Type B pancreatic cell (in vitro differentiated cells): Measurements from ENCODE around the gene NTN3. TPM values are rescaled to one million over a fixed set of nuclear protein-coding genes. Genes with fewer than 3 reads are reported as not detected.
A peak's percentile ranks its signal among the peaks of the same experiment; 100 is the strongest.

Source experiments
- DNase-seq: peaks from one replicate; pipeline ENCODE4 v3.0.0; 2021; ENCODE audit warnings: mixed read lengths; ENCODE audit not compliant: unreplicated experiment; ENCODE audit errors: extremely low spot score
- H3K27ac Mint-ChIP-seq: 2 replicates; pipeline ENCODE4 v1.8.0; 2021; ENCODE audit warnings: mild to moderate bottlenecking, mixed read lengths
- H3K27me3 Mint-ChIP-seq: 2 replicates; pipeline ENCODE4 v1.8.0; 2021; ENCODE audit warnings: mixed read lengths
- H3K36me3 Mint-ChIP-seq: 2 replicates; pipeline ENCODE4 v1.8.0; 2021; ENCODE audit warnings: mixed read lengths
- H3K4me1 Mint-ChIP-seq: one replicate; pipeline ENCODE4 v1.8.0; 2021; ENCODE audit warnings: mixed read lengths; ENCODE audit not compliant: unreplicated experiment
- H3K4me3 Mint-ChIP-seq: 2 replicates; pipeline ENCODE4 v1.8.0; 2021; ENCODE audit warnings: mild to moderate bottlenecking, mixed read lengths
- H3K9me3 Mint-ChIP-seq: 2 replicates; pipeline ENCODE4 v1.8.0; 2021; ENCODE audit warnings: mixed read lengths
- total RNA-seq: library from RNA; stranded (reverse); gene quantifications from 2 replicates; pipeline ENCODE4 v1.2.1, GENCODE V29; 2021; ENCODE audit warnings: low replicate concordance
- TF ChIP-seq, protein P1 (sequence below): fragments of 200-600 bp; sonication (generic); conservative IDR thresholded peaks from 2 replicates; pipeline ENCODE4 v1.5.0; 2021; ENCODE audit warnings: antibody characterized with exemption, mild to moderate bottlenecking

The NTN3 gene
- total RNA-seq, 1 donor from 2014 or later: 4.5 TPM

GRCh38 chr16:2515180-2515851 lies 44.2 kb downstream of the NTN3 start:
- peak overlapping the region; percentile 92 for H3K4me3 Mint-ChIP-seq
- TF ChIP-seq, protein P1, sequence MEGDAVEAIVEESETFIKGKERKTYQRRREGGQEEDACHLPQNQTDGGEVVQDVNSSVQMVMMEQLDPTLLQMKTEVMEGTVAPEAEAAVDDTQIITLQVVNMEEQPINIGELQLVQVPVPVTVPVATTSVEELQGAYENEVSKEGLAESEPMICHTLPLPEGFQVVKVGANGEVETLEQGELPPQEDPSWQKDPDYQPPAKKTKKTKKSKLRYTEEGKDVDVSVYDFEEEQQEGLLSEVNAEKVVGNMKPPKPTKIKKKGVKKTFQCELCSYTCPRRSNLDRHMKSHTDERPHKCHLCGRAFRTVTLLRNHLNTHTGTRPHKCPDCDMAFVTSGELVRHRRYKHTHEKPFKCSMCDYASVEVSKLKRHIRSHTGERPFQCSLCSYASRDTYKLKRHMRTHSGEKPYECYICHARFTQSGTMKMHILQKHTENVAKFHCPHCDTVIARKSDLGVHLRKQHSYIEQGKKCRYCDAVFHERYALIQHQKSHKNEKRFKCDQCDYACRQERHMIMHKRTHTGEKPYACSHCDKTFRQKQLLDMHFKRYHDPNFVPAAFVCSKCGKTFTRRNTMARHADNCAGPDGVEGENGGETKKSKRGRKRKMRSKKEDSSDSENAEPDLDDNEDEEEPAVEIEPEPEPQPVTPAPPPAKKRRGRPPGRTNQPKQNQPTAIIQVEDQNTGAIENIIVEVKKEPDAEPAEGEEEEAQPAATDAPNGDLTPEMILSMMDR: no peak
- H3K27ac Mint-ChIP-seq: peak overlapping the region; percentile 98
- H3K36me3 Mint-ChIP-seq: peaks cover 5% of the 10 kb centered on the region
- no peaks in the 10 kb centered on the region for H3K9me3 Mint-ChIP-seq
- peaks cover 46% of the 10 kb centered on the region for H3K4me1 Mint-ChIP-seq
- H3K27me3 Mint-ChIP-seq: no peaks in the 10 kb centered on the region
- DNase-seq: no peak

DNA sequence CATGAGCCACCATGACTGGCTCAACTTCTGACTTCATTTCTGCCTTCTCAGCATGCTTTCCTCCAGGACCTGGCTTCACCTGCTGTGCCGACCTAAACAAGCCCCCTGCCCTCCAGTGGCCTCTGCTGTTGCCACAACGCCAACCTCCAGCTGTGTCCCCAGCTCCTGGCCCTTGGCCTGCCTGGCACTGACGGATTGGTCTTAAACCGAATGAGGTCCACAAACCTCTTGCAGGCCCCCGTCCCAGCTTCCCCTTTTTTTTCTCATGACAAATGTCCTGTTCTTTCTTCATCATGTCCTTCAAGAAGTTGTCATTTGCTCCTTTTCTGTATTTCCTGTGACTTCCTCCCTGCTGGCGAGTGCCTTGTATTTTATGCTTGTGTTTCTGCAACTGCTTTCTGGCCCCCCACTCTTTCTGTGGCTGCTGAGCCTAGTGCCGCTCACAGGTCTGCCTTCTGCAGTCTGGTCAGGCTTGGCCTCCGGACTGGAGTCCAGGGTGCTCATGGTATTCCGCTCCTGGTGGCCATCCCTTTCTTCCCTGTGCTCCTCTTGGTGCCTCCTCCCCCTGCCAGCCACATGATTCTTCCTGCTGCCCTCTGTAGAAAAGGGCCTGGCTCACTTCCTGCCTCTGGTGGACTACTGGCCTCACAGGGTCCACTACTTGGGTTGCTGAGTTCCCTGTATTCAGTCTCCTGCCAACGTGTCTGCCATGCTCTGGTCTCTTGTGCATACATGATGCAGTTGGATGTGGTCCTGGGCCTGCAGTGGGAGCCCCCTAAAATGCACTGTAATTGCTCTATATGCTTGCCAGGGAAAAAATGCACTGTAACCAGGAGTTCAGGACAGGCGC lies 45.5 kb downstream of the NTN3 start:
- Mint-ChIP-seq H3K27ac (peak overlapping the region; percentile 98), H3K4me1 (peaks cover 46% of the 10 kb centered on the region), H3K9me3 (no peaks in the 10 kb centered on the region), H3K27me3 (no peaks in the 10 kb centered on the region), H3K4me3 (peak overlapping the region; percentile 92), H3K36me3 (peaks cover 8% of the 10 kb centered on the region)
- TF ChIP-seq, protein P1: no peak
- DNase-seq: no peak

DNA sequence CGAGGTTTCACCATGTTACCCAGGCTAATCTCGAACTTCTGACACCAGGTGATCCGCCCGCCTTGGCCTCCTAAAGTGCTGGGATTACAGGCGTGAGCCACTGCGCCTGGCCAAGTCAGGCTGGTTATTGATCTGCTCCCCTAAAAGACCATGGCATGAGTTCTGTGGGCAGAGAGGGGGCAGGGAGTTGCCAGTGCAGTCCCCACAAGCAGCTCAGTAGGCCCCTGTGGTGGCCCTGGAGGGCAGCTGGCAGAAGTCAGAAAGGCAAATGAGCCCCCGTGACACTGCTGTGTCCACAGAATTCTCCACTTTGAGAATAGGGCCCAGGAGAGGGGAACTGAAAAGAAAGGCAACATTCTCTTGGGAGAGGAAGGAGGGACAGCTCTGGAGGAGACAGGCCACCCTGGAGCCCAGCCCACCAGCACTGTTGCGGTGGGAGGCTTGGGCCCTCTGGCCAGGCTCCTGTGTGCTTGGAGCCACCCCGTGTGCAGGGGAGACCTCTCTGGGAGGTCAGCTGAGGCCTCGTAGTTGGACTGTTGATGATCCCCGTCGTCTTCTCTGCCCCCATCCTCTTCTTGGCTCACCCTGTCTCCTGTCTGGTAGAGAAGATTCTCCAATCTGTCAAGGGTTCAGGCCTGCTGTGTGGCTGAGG lies 47.0 kb downstream of the NTN3 start:
- H3K4me3 Mint-ChIP-seq: peak overlapping the region; percentile 92
- no peaks in the 10 kb centered on the region for H3K9me3 Mint-ChIP-seq
- TF ChIP-seq, protein P1: no peak
- H3K27ac Mint-ChIP-seq: peak overlapping the region; percentile 98
- peaks cover 8% of the 10 kb centered on the region for H3K36me3 Mint-ChIP-seq
- H3K4me1 Mint-ChIP-seq: peaks cover 36% of the 10 kb centered on the region
- no peak for DNase-seq
- H3K27me3 Mint-ChIP-seq: no peaks in the 10 kb centered on the region

GRCh38 chr16:2518823-2519710 lies 48.0 kb downstream of the NTN3 start:
- Mint-ChIP-seq H3K4me3 (peak overlapping the region; percentile 87), H3K9me3 (no peaks in the 10 kb centered on the region), H3K4me1 (peaks cover 36% of the 10 kb centered on the region), H3K27me3 (no peaks in the 10 kb centered on the region), H3K36me3 (peaks cover 8% of the 10 kb centered on the region), H3K27ac (peak overlapping the region; percentile 96)
- TF ChIP-seq, protein P1: no peak
- DNase-seq: no peak

DNA sequence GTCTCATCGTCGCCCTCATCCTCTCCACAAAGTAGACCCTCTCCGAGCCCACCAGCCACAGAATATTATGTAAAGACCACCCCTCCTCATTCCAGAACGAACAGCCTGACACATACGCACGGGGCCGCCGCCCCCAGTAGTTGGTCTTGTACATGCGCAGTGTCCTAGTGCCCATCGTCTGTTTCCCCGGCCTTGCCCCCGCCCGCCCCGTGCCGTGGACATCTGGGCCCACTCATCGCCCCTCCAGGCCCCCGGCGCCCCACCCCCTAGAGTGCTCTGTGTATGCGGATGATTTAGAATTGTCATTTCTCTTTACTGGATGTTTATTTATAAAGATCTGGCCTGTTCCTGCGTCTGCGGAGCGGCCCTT lies 48.6 kb downstream of the NTN3 start:
- no peaks in the 10 kb centered on the region for H3K27me3 Mint-ChIP-seq
- TF ChIP-seq, protein P1: no peak
- H3K27ac Mint-ChIP-seq: peak overlapping the region; percentile 96
- H3K4me1 Mint-ChIP-seq: peaks cover 36% of the 10 kb centered on the region
- no peak for DNase-seq
- H3K9me3 Mint-ChIP-seq: no peaks in the 10 kb centered on the region
- H3K4me3 Mint-ChIP-seq: peak overlapping the region; percentile 87
- H3K36me3 Mint-ChIP-seq: peaks cover 8% of the 10 kb centered on the region
